ENCODE data around the gene NEDD4L. TPM values are rescaled to one million over a fixed set of nuclear protein-coding genes. Genes with fewer than 3 reads are reported as not detected.

The NEDD4L gene
- total and polyA plus RNA-seq, 2 experiments from 2014 or later, result 36.2 to 72.3 TPM

DNA sequence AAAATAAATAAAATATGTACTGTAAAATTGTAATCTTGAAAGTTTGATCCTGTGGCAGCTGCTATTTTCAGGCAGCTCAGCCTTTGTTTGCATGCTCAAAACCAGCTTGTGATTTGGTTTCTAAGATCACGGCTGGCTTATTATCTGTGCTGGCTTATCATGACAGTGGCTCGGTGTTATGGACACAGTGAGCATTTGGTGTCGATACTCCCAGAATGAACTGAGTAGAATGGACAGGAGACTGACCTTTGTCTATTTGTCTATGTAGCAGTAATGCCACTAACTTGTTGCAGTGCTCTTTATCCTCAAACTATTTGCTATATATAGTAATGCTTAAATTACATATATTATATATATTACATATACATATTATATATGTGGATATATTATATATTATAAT lies 58.8 kb downstream of the NEDD4L start:
- Histone ChIP-seq H3K4me3 (no peak overlapping the region), H4K20me1 (replicated peaks; ENCODE audit: insufficient read depth) (peaks cover 6% of the 10 kb centered on the region; the same call in 1 of the 2 replicates), H3K4me2 (no peak overlapping the region), H3K9me2 (ENCODE audit: insufficient read depth) (no peaks in the 10 kb centered on the region), H2AFZ (no peak overlapping the region), H3K36me3 (ENCODE audit: insufficient read depth) (no peaks in the 10 kb centered on the region), H3K79me2 (replicated peaks; ENCODE audit: insufficient read depth) (peaks cover 97% of the 10 kb centered on the region), H3K27me3 (ENCODE audit: insufficient read depth) (no peaks in the 10 kb centered on the region), H3K4me1 (ENCODE audit: insufficient read depth) (peaks cover 74% of the 10 kb centered on the region), H3K27ac (ENCODE audit: low read depth) (no peak overlapping the region), H3F3A (replicated peaks; ENCODE audit: low read depth) (0 out of 2 replicates have a peak, but pooled peaks cover 4% of the 10 kb centered on the region)
- H3K27ac Mint-ChIP-seq, result no peak overlapping the region
- H3K9me3 Mint-ChIP-seq, result no peaks in the 10 kb centered on the region
- H3K36me3 Mint-ChIP-seq (ENCODE audit: low read depth), result no peaks in the 10 kb centered on the region
- DNase-seq (ENCODE audit: low spot score) (no peak), ATAC-seq (no peak)
- H3K4me1 Mint-ChIP-seq, result peaks cover 68% of the 10 kb centered on the region
- TF ChIP-seq ZNF462 (CRISPR knock-in tag; IDR thresholded peaks at IDR 0.05), result no peak
- no peak for TF ChIP-seq NANOG (IDR thresholded peaks at IDR 0.05; ENCODE audit: borderline replicate concordance)
- TF ChIP-seq JUNB (IDR thresholded peaks at IDR 0.05; ENCODE audit: unreplicated experiment), result no peak
- TF ChIP-seq POLR2AphosphoS5 (IDR thresholded peaks at IDR 0.05; ENCODE audit: low read depth), result no peak
- no peak for TF ChIP-seq EZH2 (IDR thresholded peaks at IDR 0.05; ENCODE audit: low read depth, unreplicated experiment)
- TF ChIP-seq, protein P1, sequence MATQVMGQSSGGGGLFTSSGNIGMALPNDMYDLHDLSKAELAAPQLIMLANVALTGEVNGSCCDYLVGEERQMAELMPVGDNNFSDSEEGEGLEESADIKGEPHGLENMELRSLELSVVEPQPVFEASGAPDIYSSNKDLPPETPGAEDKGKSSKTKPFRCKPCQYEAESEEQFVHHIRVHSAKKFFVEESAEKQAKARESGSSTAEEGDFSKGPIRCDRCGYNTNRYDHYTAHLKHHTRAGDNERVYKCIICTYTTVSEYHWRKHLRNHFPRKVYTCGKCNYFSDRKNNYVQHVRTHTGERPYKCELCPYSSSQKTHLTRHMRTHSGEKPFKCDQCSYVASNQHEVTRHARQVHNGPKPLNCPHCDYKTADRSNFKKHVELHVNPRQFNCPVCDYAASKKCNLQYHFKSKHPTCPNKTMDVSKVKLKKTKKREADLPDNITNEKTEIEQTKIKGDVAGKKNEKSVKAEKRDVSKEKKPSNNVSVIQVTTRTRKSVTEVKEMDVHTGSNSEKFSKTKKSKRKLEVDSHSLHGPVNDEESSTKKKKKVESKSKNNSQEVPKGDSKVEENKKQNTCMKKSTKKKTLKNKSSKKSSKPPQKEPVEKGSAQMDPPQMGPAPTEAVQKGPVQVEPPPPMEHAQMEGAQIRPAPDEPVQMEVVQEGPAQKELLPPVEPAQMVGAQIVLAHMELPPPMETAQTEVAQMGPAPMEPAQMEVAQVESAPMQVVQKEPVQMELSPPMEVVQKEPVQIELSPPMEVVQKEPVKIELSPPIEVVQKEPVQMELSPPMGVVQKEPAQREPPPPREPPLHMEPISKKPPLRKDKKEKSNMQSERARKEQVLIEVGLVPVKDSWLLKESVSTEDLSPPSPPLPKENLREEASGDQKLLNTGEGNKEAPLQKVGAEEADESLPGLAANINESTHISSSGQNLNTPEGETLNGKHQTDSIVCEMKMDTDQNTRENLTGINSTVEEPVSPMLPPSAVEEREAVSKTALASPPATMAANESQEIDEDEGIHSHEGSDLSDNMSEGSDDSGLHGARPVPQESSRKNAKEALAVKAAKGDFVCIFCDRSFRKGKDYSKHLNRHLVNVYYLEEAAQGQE (IDR thresholded peaks at IDR 0.05; ENCODE audit: unreplicated experiment), result no peak
- no peak for TF ChIP-seq EZH2phosphoT487 (IDR thresholded peaks at IDR 0.05; ENCODE audit: unreplicated experiment)
- TF ChIP-seq ZNF114 (CRISPR knock-in tag; IDR thresholded peaks at IDR 0.05), result no peak
- no peak for TF ChIP-seq CREB1 (CRISPR knock-in tag; IDR thresholded peaks at IDR 0.05; ENCODE audit: low read depth)
- no peak for TF ChIP-seq CTCF (conservative IDR thresholded peaks at IDR 0.05; ENCODE audit: low read depth in 2 of 2)
- TF ChIP-seq STAT1 (IDR thresholded peaks at IDR 0.05; ENCODE audit: unreplicated experiment), result no peak
- no peak for TF ChIP-seq ZNF331 (CRISPR knock-in tag; IDR thresholded peaks at IDR 0.05; ENCODE audit: low read depth)
- no peak for TF ChIP-seq ETS1 (IDR thresholded peaks at IDR 0.05)
- no peak overlapping the region for H3K4me3 Mint-ChIP-seq
- peaks cover 5% of the 10 kb centered on the region for H3K27me3 Mint-ChIP-seq (ENCODE audit: insufficient read depth, low read depth, poor library complexity)
